ENCODE data around the gene TLE5.

The TLE5 gene

GRCh38 chr19:3100331-3100730 lies 38.0 kb upstream of the TLE5 start:
- TF ChIP-seq CTCF (IDR thresholded peaks at IDR 0.05; ENCODE audit: control insufficient read depth, insufficient read depth, low read depth, low read length, missing control alignments): no peak
- H3K4me3 ChIP-seq (ENCODE audit: control insufficient read depth, low read depth, low read length): no peak overlapping the region
- no peak for DNase-seq (ENCODE audit: low read depth)

- DNase-seq (ENCODE audit: low read depth): no peak
- no peak for TF ChIP-seq CTCF (IDR thresholded peaks at IDR 0.05; ENCODE audit: control insufficient read depth, insufficient read depth, low read depth, low read length, missing control alignments)
- H3K4me3 ChIP-seq (ENCODE audit: control insufficient read depth, low read depth, low read length): no peak overlapping the region
Measured at GRCh38 chr19:3099347-3100145, 37.3 kb upstream of the TLE5 start.

GRCh38 chr19:3098515-3099346 lies 36.4 kb upstream of the TLE5 start:
- peak overlapping the region; percentile 32 for H3K4me3 ChIP-seq (ENCODE audit: control insufficient read depth, low read depth, low read length)
- TF ChIP-seq CTCF (IDR thresholded peaks at IDR 0.05; ENCODE audit: control insufficient read depth, insufficient read depth, low read depth, low read length, missing control alignments): no peak
- no peak for DNase-seq (ENCODE audit: low read depth)

- DNase-seq (ENCODE audit: low read depth): no peak
- TF ChIP-seq CTCF (IDR thresholded peaks at IDR 0.05; ENCODE audit: control insufficient read depth, insufficient read depth, low read depth, low read length, missing control alignments): no peak
- peak overlapping the region; percentile 32 for H3K4me3 ChIP-seq (ENCODE audit: control insufficient read depth, low read depth, low read length)
Measured at GRCh38 chr19:3098141-3098514, 35.8 kb upstream of the TLE5 start.

- no peak for TF ChIP-seq CTCF (IDR thresholded peaks at IDR 0.05; ENCODE audit: control insufficient read depth, insufficient read depth, low read depth, low read length, missing control alignments)
- no peak overlapping the region for H3K4me3 ChIP-seq (ENCODE audit: control insufficient read depth, low read depth, low read length)
- no peak for DNase-seq (ENCODE audit: low read depth)
Measured at GRCh38 chr19:3097442-3097871, 35.2 kb upstream of the TLE5 start.

GRCh38 chr19:3096902-3097326 lies 34.6 kb upstream of the TLE5 start:
- DNase-seq (ENCODE audit: low read depth): no peak
- no peak for TF ChIP-seq CTCF (IDR thresholded peaks at IDR 0.05; ENCODE audit: control insufficient read depth, insufficient read depth, low read depth, low read length, missing control alignments)
- 0 out of 2 replicates have a peak overlapping the region, but pooled peaks have one; percentile 68 for H3K4me3 ChIP-seq (ENCODE audit: control insufficient read depth, low read depth, low read length)
